NCI-H2029 (cell line): ENCODE measurements around the gene PLEKHA5.

ENCODE experiments used
- DNase-seq: peaks from one replicate; lab custom pipeline; 2025; lab: John Stamatoyannopoulos, UW

Gene PLEKHA5

GRCh38 chr12:19230896-19231295 lies 101.4 kb downstream of the PLEKHA5 start:
- no peak for DNase-seq

GRCh38 chr12:19234171-19234704 lies 104.7 kb downstream of the PLEKHA5 start:
- DNase-seq: no peak

- DNase-seq: no peak
Measured at GRCh38 chr12:19234981-19235871, 105.7 kb downstream of the PLEKHA5 start.

- DNase-seq: no peak
Measured at GRCh38 chr12:19236656-19237055, 107.1 kb downstream of the PLEKHA5 start.

GRCh38 chr12:19238540-19238939 lies 109.0 kb downstream of the PLEKHA5 start:
- DNase-seq: no peak

- no peak for DNase-seq
Measured at GRCh38 chr12:19239102-19239501, 109.6 kb downstream of the PLEKHA5 start.

- DNase-seq: no peak
Measured at GRCh38 chr12:19239616-19240234, 110.2 kb downstream of the PLEKHA5 start.

GRCh38 chr12:19242581-19242980 lies 113.0 kb downstream of the PLEKHA5 start:
- DNase-seq: no peak

- no peak for DNase-seq
Measured at GRCh38 chr12:19243551-19243950, 114.0 kb downstream of the PLEKHA5 start.

- DNase-seq: no peak
Measured at GRCh38 chr12:19244312-19244711, 114.8 kb downstream of the PLEKHA5 start.

- no peak for DNase-seq
Measured at GRCh38 chr12:19245106-19245505, 115.6 kb downstream of the PLEKHA5 start.

GRCh38 chr12:19245666-19246065 lies 116.1 kb downstream of the PLEKHA5 start:
- DNase-seq: no peak

- no peak for DNase-seq
Measured at GRCh38 chr12:19246933-19247332, 117.4 kb downstream of the PLEKHA5 start.

- no peak for DNase-seq
Measured at GRCh38 chr12:19248929-19249602, 119.5 kb downstream of the PLEKHA5 start.

- no peak for DNase-seq
Measured at GRCh38 chr12:19251481-19252132, 122.1 kb downstream of the PLEKHA5 start.

GRCh38 chr12:19260135-19260534 lies 130.6 kb downstream of the PLEKHA5 start:
- DNase-seq: no peak

GRCh38 chr12:19261773-19262172 lies 132.2 kb downstream of the PLEKHA5 start:
- DNase-seq: no peak

- DNase-seq: no peak
Measured at GRCh38 chr12:19263672-19264071, 134.1 kb downstream of the PLEKHA5 start.

- peak; percentile 91 for DNase-seq
Measured at GRCh38 chr12:19273482-19274330, 144.2 kb downstream of the PLEKHA5 start.

GRCh38 chr12:19276767-19277166 lies 147.2 kb downstream of the PLEKHA5 start:
- no peak for DNase-seq

- DNase-seq: no peak
Measured at GRCh38 chr12:19277711-19278110, 148.2 kb downstream of the PLEKHA5 start.
